GM13977 (cell line): ENCODE measurements around the gene ID1.
"Not testable (repeated sequence)": the region's sequence is repeated elsewhere in the genome, so short reads cannot be mapped to it uniquely, and the experiment has no call there.

Source experiments
- DNase-seq: peaks from one replicate; pipeline ENCODE4 v3.0.0; 2012; ENCODE audit warnings: low spot score
- CTCF ChIP-seq: IDR thresholded peaks from 2 replicates; pipeline ENCODE4 v1.5.1; 2012; ENCODE audit warnings: mild to moderate bottlenecking, control low read depth; ENCODE audit not compliant: insufficient read depth; ENCODE audit errors: extremely low read depth, missing control alignments
- in situ Hi-C: fragments of 300-500 bp; cut with MboI; formaldehyde crosslinking; loops from one replicate; pipeline ENCODE4 v1.12.0; 2022; ENCODE audit warnings: low sequenced_read_pairs, low pct_unique_long_range_greater_than_20kb, mixed read lengths, inconsistent platforms; ENCODE audit not compliant: unreplicated experiment

ID1 gene

GRCh38 chr20:31640259-31640658 lies 35.2 kb downstream of the ID1 start:
- in situ Hi-C loops, result no loop called here
- no peak for TF ChIP-seq CTCF
- peak; percentile 4 for DNase-seq

- in situ Hi-C loops, result no loop called here
- DNase-seq, result peak; percentile 4
- no peak for TF ChIP-seq CTCF
These were observed 36.3 kb downstream of the ID1 start for GRCh38 chr20:31641391-31641790.

DNA sequence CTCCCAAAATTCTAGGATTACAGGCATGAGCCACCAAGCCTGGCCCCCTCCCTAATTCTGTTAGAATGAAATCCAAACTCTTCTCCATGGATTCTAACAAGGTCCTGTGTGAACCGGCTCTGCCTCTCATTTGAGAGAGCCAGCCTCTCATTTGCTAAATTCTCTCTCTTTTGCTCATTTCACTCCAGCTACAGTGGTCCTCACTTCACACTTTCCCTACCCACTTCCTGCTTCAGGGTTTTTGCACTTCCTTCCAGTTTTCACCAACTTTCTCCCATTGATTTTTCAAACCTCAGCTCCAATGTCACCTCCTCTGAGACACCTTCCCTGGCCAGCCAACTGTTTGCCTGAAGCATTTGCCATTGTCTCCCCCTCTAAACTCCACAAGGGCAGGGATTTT lies 37.7 kb downstream of the ID1 start:
- in situ Hi-C loops, result no loop called here
- TF ChIP-seq CTCF, result no peak
- no peak for DNase-seq

DNA sequence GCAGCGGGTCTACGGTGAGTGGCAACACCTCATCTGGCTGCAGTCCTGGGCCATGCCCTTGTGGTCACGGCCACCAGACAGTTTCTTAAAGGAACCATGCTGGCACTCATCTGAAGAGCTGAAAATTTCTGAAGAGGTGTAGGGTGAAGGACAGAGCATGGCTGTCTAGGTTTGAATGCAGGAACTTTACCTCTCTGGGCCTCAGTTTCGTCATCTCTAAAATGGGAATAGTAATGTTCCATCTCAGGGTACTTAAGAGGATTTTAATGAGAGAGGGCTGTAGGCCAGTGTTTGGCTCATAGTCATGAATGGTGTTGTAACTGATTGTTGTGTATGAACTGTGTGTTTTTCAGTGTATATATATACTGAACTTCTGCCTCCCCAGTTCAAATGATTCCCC lies 38.4 kb downstream of the ID1 start:
- no peak for DNase-seq
- in situ Hi-C loops, result no loop called here
- no peak for TF ChIP-seq CTCF

- in situ Hi-C loops, result no loop called here
These were observed 39.6 kb downstream of the ID1 start for GRCh38 chr20:31644701-31645100.

DNA sequence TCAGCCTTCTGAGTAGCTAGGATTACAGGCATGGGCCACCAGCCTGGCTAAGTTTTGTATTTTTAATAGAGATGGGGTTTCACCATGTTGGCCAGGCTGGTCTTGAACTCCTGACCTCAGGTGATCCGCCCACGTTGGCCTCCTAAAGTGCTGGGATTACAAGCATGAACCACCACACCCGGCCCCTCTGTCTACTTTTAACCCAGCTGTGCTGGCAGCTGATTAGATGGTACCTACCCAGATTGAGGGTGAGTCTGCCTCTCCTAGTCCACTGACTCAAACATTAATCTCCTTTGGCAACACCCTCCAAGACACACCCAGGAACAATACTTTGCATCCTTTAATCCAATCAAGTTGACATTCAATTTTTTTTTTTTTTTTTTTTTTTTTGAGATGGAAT lies 43.0 kb downstream of the ID1 start:
- in situ Hi-C loops, DNase-seq: not testable (repeated sequence)

More at GRCh38 chr20:31644701-31645100, 39.6 kb downstream of the ID1 start:
- no peak for DNase-seq
- TF ChIP-seq CTCF, result no peak

DNA sequence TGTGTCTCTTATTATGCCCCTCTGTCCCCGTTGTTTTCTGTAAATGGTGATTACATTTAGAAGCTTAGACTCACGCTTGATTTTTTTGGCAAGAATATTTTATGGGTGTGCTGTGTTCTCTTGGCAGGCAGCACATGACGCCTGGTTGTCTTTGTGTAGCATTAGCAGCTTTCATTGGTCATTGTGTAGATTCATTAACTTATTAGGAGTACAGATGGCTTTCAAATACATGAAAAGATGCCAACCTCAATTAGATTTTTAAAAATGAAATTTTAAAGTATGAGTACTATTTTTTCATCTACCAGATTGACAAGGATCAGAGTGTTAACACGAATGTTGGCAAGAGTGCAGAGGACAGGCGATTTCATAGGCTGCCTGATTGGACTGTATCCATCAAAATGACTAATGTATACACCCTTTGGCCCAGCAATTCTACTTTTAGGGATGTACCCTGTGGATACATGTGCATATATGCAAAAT lies 47.9 kb downstream of the ID1 start:
- TF ChIP-seq CTCF, result no peak
- in situ Hi-C loops, result no loop called here
- no peak for DNase-seq
